ENCODE results near the gene NOL9. TPM values are rescaled to one million over a fixed set of nuclear protein-coding genes. Genes with fewer than 3 reads are reported as not detected.

The NOL9 gene
- total RNA-seq, 2 experiments from 2014 or later, result 32.5 to 39.1 TPM

DNA sequence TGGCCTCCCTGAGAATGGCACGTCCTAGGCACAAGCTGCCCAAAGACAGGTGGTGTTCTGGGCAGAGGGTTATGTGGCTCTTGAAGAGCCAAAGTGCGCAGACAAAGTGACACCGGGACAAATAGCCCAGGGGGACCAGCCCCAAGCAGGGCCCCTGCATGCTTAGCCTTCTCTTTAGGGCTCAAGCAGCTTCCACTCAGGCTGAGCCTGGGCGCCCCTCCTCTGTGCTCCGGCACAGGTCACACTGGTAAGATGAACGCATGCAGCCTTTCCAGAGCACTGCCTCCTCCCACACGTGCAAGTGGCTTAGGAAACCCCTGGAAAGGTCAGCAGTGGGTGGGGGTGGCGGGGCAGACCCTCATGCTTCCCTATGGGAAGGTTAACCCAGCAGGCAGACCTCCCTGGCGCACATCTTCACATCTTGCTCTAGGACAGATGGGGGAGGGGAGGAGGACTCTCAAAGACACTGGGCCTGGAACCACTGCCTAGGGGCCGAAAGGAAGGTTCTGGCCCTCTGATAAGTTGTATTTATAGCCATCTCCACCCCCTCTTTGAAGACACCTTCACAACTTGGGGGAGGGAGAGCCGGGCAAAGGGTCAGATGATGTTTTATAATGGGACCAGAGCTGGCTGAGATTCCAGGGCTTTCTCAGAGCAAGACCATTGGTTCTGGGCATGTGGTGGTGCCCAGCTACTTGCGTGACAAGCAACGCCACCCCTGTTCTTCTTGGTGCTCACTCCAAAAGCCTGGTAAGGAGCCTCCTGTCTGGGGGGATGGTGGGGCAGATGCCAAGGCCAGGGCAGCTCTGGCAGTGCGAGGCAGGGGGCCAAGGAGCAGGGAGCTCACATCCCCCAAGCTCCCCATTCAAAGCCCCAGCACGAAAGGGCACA lies 42.8 kb upstream of the NOL9 start:
- H3K27ac Mint-ChIP-seq, result peak overlapping the region; percentile 43
- peaks cover 27% of the 10 kb centered on the region for H3K36me3 Mint-ChIP-seq
- DNase-seq, result no peak
- no peak overlapping the region for H3K4me3 Mint-ChIP-seq
- H3K27me3 Mint-ChIP-seq, result no peaks in the 10 kb centered on the region
- no peaks in the 10 kb centered on the region for H3K9me3 Mint-ChIP-seq (ENCODE audit: low read depth)
- no peak for ATAC-seq
- CTCF ChIA-PET, result interaction anchor here (1.4 kb wide), 1 partner anchor 43 kb away, joined by 3 read pairs; the partner anchor contains the start of genes NOL9 and TAS1R1
- H3K4me1 Mint-ChIP-seq, result peaks cover 46% of the 10 kb centered on the region

DNA sequence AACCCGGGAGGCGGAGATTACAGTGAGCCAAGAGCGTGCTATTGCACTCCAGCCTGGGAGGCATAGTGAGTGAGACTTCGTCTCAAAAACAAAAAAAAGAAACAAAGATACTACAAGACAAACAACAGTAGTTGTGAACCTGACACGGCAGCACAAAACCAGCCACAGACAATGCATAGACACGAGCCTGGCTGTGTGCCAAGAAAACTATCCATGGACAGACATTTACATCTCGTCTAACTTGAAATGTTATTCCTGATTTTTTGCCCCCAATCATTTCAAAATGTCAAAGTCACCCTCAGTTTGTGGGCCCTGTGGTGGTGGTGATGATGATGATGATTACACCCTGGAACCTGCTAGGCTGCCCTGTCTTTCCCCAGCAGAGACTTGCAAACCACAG lies 42.0 kb upstream of the NOL9 start:
- ATAC-seq (no peak), DNase-seq (no peak)
- peak overlapping the region; percentile 33 for H3K27ac Mint-ChIP-seq

DNA sequence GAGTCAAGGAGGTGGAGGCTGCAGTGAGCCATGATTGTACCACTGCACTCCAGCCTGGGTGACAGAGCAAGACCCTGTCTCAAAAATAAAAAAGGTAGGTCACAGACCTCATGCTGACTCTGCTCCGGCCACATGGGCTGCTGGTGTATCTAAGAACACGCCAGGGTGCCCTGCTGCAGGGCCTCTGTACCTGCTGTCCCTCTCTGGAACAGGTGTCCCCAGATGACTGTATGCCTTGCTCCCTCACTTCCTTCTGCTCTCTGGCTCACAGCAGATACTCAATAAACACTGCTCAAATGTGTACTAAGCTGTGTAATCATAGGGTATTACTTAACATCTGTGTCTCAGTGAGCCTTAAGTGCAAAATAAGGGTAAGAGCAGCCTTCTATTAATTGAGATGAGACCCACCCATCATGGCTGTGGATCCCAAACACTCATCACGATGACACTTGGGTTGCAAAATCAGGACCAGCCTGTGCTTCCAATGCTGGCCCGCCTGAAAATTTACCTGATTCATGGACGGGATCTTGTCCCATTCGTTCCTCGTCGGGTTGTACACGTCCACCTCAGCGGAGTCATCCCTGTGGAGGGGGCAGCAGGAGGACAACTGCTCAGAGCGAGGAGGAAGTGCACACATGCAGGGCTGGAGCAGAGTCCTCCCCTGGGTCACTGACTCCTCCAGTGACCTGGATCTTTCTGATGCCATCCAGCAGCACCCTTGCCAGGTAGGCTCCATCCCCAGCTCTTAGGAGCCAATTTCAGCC lies 40.8 kb upstream of the NOL9 start:
- Mint-ChIP-seq H3K4me1 (peaks cover 51% of the 10 kb centered on the region), H3K27me3 (no peaks in the 10 kb centered on the region), H3K4me3 (no peak overlapping the region), H3K9me3 (ENCODE audit: low read depth) (no peaks in the 10 kb centered on the region), H3K27ac (no peak overlapping the region), H3K36me3 (peaks cover 23% of the 10 kb centered on the region)
- CTCF ChIA-PET, result no interaction called here
- DNase-seq (no peak), ATAC-seq (no peak)

More for the DNA sequence above, 42.0 kb upstream of the NOL9 start:
- H3K9me3 Mint-ChIP-seq (ENCODE audit: low read depth), result no peaks in the 10 kb centered on the region
- H3K4me1 Mint-ChIP-seq, result peaks cover 53% of the 10 kb centered on the region
- H3K36me3 Mint-ChIP-seq, result peaks cover 27% of the 10 kb centered on the region
- no peak overlapping the region for H3K4me3 Mint-ChIP-seq
- no peaks in the 10 kb centered on the region for H3K27me3 Mint-ChIP-seq
- CTCF ChIA-PET, result no interaction called here

GRCh38 chr1:6593810-6594209 lies 39.5 kb upstream of the NOL9 start:
- Mint-ChIP-seq H3K4me3 (no peak overlapping the region), H3K27me3 (no peaks in the 10 kb centered on the region), H3K4me1 (peaks cover 39% of the 10 kb centered on the region), H3K27ac (no peak overlapping the region), H3K36me3 (peaks cover 17% of the 10 kb centered on the region), H3K9me3 (ENCODE audit: low read depth) (no peaks in the 10 kb centered on the region)
- ATAC-seq (no peak), DNase-seq (no peak)
- CTCF ChIA-PET, result no interaction called here

- Mint-ChIP-seq H3K27ac (peak overlapping the region; percentile 75), H3K27me3 (no peaks in the 10 kb centered on the region), H3K36me3 (peaks cover 16% of the 10 kb centered on the region), H3K4me3 (no peak overlapping the region), H3K9me3 (ENCODE audit: low read depth) (no peaks in the 10 kb centered on the region), H3K4me1 (peaks cover 37% of the 10 kb centered on the region)
- ATAC-seq (no peak), DNase-seq (no peak)
- CTCF ChIA-PET, result interaction anchor here (1.3 kb wide), 1 partner anchor 13 kb away, joined by 5 read pairs; the partner anchor contains the start of gene ZBTB48
Observed at GRCh38 chr1:6592865-6593593, 38.7 kb upstream of the NOL9 start.

- H3K27ac Mint-ChIP-seq, result peak overlapping the region; percentile 75
- peaks cover 32% of the 10 kb centered on the region for H3K4me1 Mint-ChIP-seq
- no peak for ATAC-seq
- CTCF ChIA-PET, result interaction anchor here (1.3 kb wide), 1 partner anchor 12 kb away, joined by 5 read pairs; the partner anchor contains the start of gene ZBTB48
- DNase-seq, result no peak
- H3K27me3 Mint-ChIP-seq, result no peaks in the 10 kb centered on the region
- no peak overlapping the region for H3K4me3 Mint-ChIP-seq
- H3K36me3 Mint-ChIP-seq, result peaks cover 16% of the 10 kb centered on the region
- H3K9me3 Mint-ChIP-seq (ENCODE audit: low read depth), result no peaks in the 10 kb centered on the region
Observed at GRCh38 chr1:6592441-6592840, 38.1 kb upstream of the NOL9 start.

GRCh38 chr1:6591644-6592043 lies 37.3 kb upstream of the NOL9 start:
- no peaks in the 10 kb centered on the region for H3K27me3 Mint-ChIP-seq
- no peaks in the 10 kb centered on the region for H3K9me3 Mint-ChIP-seq (ENCODE audit: low read depth)
- H3K27ac Mint-ChIP-seq, result no peak overlapping the region
- H3K4me1 Mint-ChIP-seq, result peaks cover 30% of the 10 kb centered on the region
- no peak for DNase-seq
- no peak for ATAC-seq
- CTCF ChIA-PET, result interaction anchor here (1.1 kb wide), 1 partner anchor 37 kb away, joined by 5 read pairs; the partner anchor contains the start of genes NOL9 and TAS1R1
- no peak overlapping the region for H3K4me3 Mint-ChIP-seq
- peaks cover 14% of the 10 kb centered on the region for H3K36me3 Mint-ChIP-seq

DNA sequence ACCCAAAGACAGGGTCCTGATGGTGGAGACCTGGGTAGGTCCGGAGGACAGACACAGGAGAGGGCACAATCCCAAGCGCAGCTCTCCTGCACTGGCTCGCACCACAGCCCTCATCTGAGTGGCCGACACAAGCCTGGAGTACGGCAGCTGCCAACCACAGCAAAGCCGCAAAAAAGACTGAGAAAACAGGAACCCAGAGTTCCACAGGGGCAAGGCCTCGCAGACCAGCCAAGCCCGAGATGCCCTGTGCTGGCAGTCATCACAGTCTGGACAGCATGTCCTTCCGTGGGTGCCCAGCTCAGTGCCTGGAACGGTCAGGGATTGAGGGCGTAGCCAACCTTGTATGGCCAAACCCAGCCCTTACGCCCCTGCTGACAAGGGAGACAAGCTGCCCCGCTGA lies 36.9 kb upstream of the NOL9 start:
- H3K9me3 Mint-ChIP-seq (ENCODE audit: low read depth), result no peaks in the 10 kb centered on the region
- peak overlapping the region; percentile 56 for H3K27ac Mint-ChIP-seq
- H3K4me1 Mint-ChIP-seq, result peaks cover 30% of the 10 kb centered on the region
- no peak for DNase-seq
- CTCF ChIA-PET, result interaction anchor here (1.1 kb wide), 1 partner anchor 37 kb away, joined by 5 read pairs; the partner anchor contains the start of genes NOL9 and TAS1R1
- H3K27me3 Mint-ChIP-seq, result no peaks in the 10 kb centered on the region
- peaks cover 11% of the 10 kb centered on the region for H3K36me3 Mint-ChIP-seq
- ATAC-seq, result peak; percentile 16
- no peak overlapping the region for H3K4me3 Mint-ChIP-seq

- H3K27me3 Mint-ChIP-seq, result no peaks in the 10 kb centered on the region
Observed at GRCh38 chr1:6590046-6590445, 35.7 kb upstream of the NOL9 start.

GRCh38 chr1:6588893-6589520 lies 34.7 kb upstream of the NOL9 start:
- Mint-ChIP-seq H3K27ac (peak overlapping the region; percentile 2), H3K27me3 (no peaks in the 10 kb centered on the region), H3K4me1 (peaks cover 29% of the 10 kb centered on the region), H3K4me3 (no peak overlapping the region), H3K36me3 (peaks cover 6% of the 10 kb centered on the region), H3K9me3 (ENCODE audit: low read depth) (no peaks in the 10 kb centered on the region)
- no peak for DNase-seq
- CTCF ChIA-PET, result no interaction called here
- no peak for ATAC-seq

More at GRCh38 chr1:6590046-6590445, 35.7 kb upstream of the NOL9 start:
- DNase-seq (no peak), ATAC-seq (no peak)
- Mint-ChIP-seq H3K4me3 (no peak overlapping the region), H3K9me3 (ENCODE audit: low read depth) (no peaks in the 10 kb centered on the region), H3K27ac (no peak overlapping the region), H3K36me3 (peaks cover 10% of the 10 kb centered on the region), H3K4me1 (peaks cover 30% of the 10 kb centered on the region)
- CTCF ChIA-PET, result no interaction called here

- Mint-ChIP-seq H3K4me1 (peaks cover 27% of the 10 kb centered on the region), H3K27ac (peak overlapping the region; percentile 33), H3K4me3 (no peak overlapping the region), H3K9me3 (ENCODE audit: low read depth) (no peaks in the 10 kb centered on the region), H3K36me3 (peaks cover 6% of the 10 kb centered on the region), H3K27me3 (no peaks in the 10 kb centered on the region)
- CTCF ChIA-PET, result interaction anchor here (1.0 to 1.3 kb wide), 2 partner anchors 15 to 100 kb away, joined by 3 read pairs; partner anchors contain the start of gene KLHL21
- no peak for ATAC-seq
- no peak for DNase-seq
Observed at GRCh38 chr1:6588128-6588892, 34.0 kb upstream of the NOL9 start.
